HepG2 (cell line): ENCODE results near the gene GCG. TPM values are rescaled to one million over a fixed set of nuclear protein-coding genes. Genes with fewer than 3 reads are reported as not detected.

Experiments
- ATF5 ChIP-seq: sonication (generic); formaldehyde crosslinking; IDR thresholded peaks from 2 replicates; pipeline ENCODE4 v1.4.0; 2020; ENCODE audit warnings: mild to moderate bottlenecking, low read depth, missing genetic modification reagents
- BCL3 ChIP-seq: sonication (generic); formaldehyde crosslinking; IDR thresholded peaks from 2 replicates; pipeline ENCODE4 v1.5.1; 2020; ENCODE audit warnings: mild to moderate bottlenecking, missing genetic modification reagents, moderate library complexity
- CCAR2 ChIP-seq: fragments of 200-400 bp; formaldehyde crosslinking; optimal IDR thresholded peaks from 2 replicates; pipeline ENCODE3; 2018; ENCODE audit warnings: low read depth, mild to moderate bottlenecking, low read length, moderate library complexity
- CEBPG ChIP-seq: IDR thresholded peaks from 2 replicates; pipeline ENCODE4 v1.6.1; 2016
- EHMT2 ChIP-seq: fragments of 200-600 bp; sonication (generic); IDR thresholded peaks from 2 replicates; pipeline ENCODE4 v1.7.0; 2017; ENCODE audit warnings: antibody characterized with exemption, low read depth, low read length, borderline replicate concordance
- EP300 ChIP-seq, 3 experiments: sonication (generic) in 1 of 3; formaldehyde crosslinking in 1 of 3; IDR thresholded peaks; 2 replicates each; pipeline versions ENCODE4 v1.5.1 to v1.6.1; 2011 to 2020; ENCODE audit warnings: low read depth in 2 of 3, low read length in 2 of 3, borderline replicate concordance in 1 of 3, improper control_type of control experiment in 1 of 3, mild to moderate bottlenecking in 1 of 3, missing genetic modification reagents in 1 of 3, moderate library complexity in 1 of 3
- ETV5 ChIP-seq: IDR thresholded peaks from 2 replicates; pipeline ENCODE4 v1.6.1; 2018; ENCODE audit warnings: missing biosample characterization, missing genetic modification reagents, inconsistent platforms, borderline replicate concordance
- FOXJ3 ChIP-seq: sonication (generic); formaldehyde crosslinking; IDR thresholded peaks from 2 replicates; pipeline ENCODE4 v1.4.0; 2020; ENCODE audit warnings: missing genetic modification reagents, mild to moderate bottlenecking, borderline replicate concordance
- HDAC1 ChIP-seq: sonication (generic); formaldehyde crosslinking; IDR thresholded peaks from 2 replicates; pipeline ENCODE4 v1.5.1; 2020; ENCODE audit warnings: mild to moderate bottlenecking, missing genetic modification reagents
- HNRNPH1 ChIP-seq: fragments of 200-400 bp; formaldehyde crosslinking; optimal IDR thresholded peaks from 2 replicates; pipeline ENCODE3; 2017; ENCODE audit warnings: mild to moderate bottlenecking, low read depth, low read length
- NFYB ChIP-seq: sonication (generic); formaldehyde crosslinking; IDR thresholded peaks from 2 replicates; pipeline ENCODE4 v1.4.0; 2020; ENCODE audit warnings: missing genetic modification reagents
- POGK ChIP-seq: sonication (generic); formaldehyde crosslinking; conservative IDR thresholded peaks from 2 replicates; pipeline ENCODE4 v1.8.0; 2022; ENCODE audit warnings: mild to moderate bottlenecking, moderate library complexity, missing genetic modification reagents
- RFXANK ChIP-seq: IDR thresholded peaks from 2 replicates; pipeline ENCODE4 v1.6.1; 2016
- TEF ChIP-seq: sonication (generic); formaldehyde crosslinking; IDR thresholded peaks from 2 replicates; pipeline ENCODE4 v1.5.0; 2020; ENCODE audit warnings: missing genetic modification reagents
- TRAFD1 ChIP-seq: sonication (generic); formaldehyde crosslinking; IDR thresholded peaks from 2 replicates; pipeline ENCODE4 v1.5.1; 2020; ENCODE audit warnings: missing genetic modification reagents, mild to moderate bottlenecking, borderline replicate concordance
- ZFP37 ChIP-seq: sonication (generic); formaldehyde crosslinking; IDR thresholded peaks from 2 replicates; pipeline ENCODE4 v1.4.0; 2020; ENCODE audit warnings: missing genetic modification reagents, borderline replicate concordance
- ZNF18 ChIP-seq: sonication (generic); formaldehyde crosslinking; IDR thresholded peaks from 2 replicates; pipeline ENCODE4 v1.8.0; 2022; ENCODE audit warnings: mild to moderate bottlenecking, missing genetic modification reagents; ENCODE audit not compliant: insufficient replicate concordance
- ZNF274 ChIP-seq: sonication (generic); formaldehyde crosslinking; IDR thresholded peaks from 2 replicates; pipeline ENCODE4 v1.5.1; 2020; ENCODE audit warnings: mild to moderate bottlenecking, missing genetic modification reagents
- ZNF598 ChIP-seq: sonication (generic); formaldehyde crosslinking; IDR thresholded peaks from 2 replicates; pipeline ENCODE4 v1.5.1; 2020; ENCODE audit warnings: mild to moderate bottlenecking, missing genetic modification reagents, borderline replicate concordance
- ZNF678 ChIP-seq: sonication (generic); formaldehyde crosslinking; IDR thresholded peaks from 2 replicates; pipeline ENCODE4 v1.4.0; 2020; ENCODE audit warnings: mild to moderate bottlenecking, missing genetic modification reagents
- polyA plus RNA-seq, 8 experiments: library from polyadenylated mRNA; depleted of rRNA in 3 of 8; stranded (reverse) in 7 of 8; unstranded in 1 of 8; fragments of >200 nt; fragmentation: Illumina TruSeq in 4 of 8; extraction: Trizol in 4 of 8; gene quantifications; 2 replicates each; pipeline versions ENCODE4 v1.2.1 to v1.2.3, GENCODE V29; 2011 to 2016; ENCODE audit warnings: low read depth in 4 of 8, missing spikeins in 1 of 8, mixed read lengths in 1 of 8; ENCODE audit not compliant: insufficient read depth in 1 of 8
- total RNA-seq, 5 experiments: library from RNA; depleted of rRNA; stranded (reverse); fragments of >200 nt; fragmentation: Illumina TruSeq; extraction: Trizol; gene quantifications; 2 replicates each; pipeline ENCODE4 v1.2.3, GENCODE V29; 2016; ENCODE audit warnings: low read depth in 1 of 5

GCG gene
- total and polyA plus RNA-seq, 2 of the 13 experiments (the other 11 are each of a cell fraction or from before 2014, with no cell fraction given) = not detected

GRCh38 chr2:162116352-162116751 is 35.7 kb downstream of the GCG start (continued):
- no peak for TF ChIP-seq ZNF18 (CRISPR knock-in tag)
- peak; percentile 45; the same call in 1 of the 2 replicates for TF ChIP-seq ETV5 (CRISPR knock-in tag)
- peak; percentile 35; the same call in 1 of the 2 replicates for TF ChIP-seq EHMT2
- TF ChIP-seq ZNF678 (CRISPR knock-in tag) = no peak
- peak; percentile 50; the same call in 1 of the 2 replicates for TF ChIP-seq CEBPG (CRISPR knock-in tag)
- TF ChIP-seq EP300 (IDR thresholded peaks at IDR 0.05; ENCODE audit: low read depth in 2 of 2, low read length in 2 of 2) = peak in 1 of 2 experiments; percentile 55; a peak in 2 of 4 replicates
- no peak for TF ChIP-seq EP300 (CRISPR knock-in tag; IDR thresholded peaks at IDR 0.05; ENCODE audit: borderline replicate concordance)
- TF ChIP-seq TEF (CRISPR knock-in tag) = peak; percentile 11; the same call in 1 of the 2 replicates
- no peak for TF ChIP-seq ZFP37 (CRISPR knock-in tag)
- TF ChIP-seq NFYB = no peak
- no peak for TF ChIP-seq ATF5 (CRISPR knock-in tag)
- TF ChIP-seq HNRNPH1 = no peak
- no peak for TF ChIP-seq HDAC1 (CRISPR knock-in tag)
- TF ChIP-seq ZNF598 (CRISPR knock-in tag) = no peak
- TF ChIP-seq ZNF274 (CRISPR knock-in tag) = no peak
- TF ChIP-seq RFXANK (CRISPR knock-in tag) = no peak
- no peak for TF ChIP-seq TRAFD1
- TF ChIP-seq BCL3 (CRISPR knock-in tag) = no peak
- peak; percentile 54; the same call in 1 of the 2 replicates for TF ChIP-seq FOXJ3
- no peak for TF ChIP-seq CCAR2
- no peak for TF ChIP-seq POGK (CRISPR knock-in tag)
